Stimulated activated CD8-positive, alpha-beta memory T cell treated with anti-CD3 and anti-CD28 coated beads, Interleukin-12 subunit alpha, Interleukin-12 subunit beta, amount 100 ng/mL, for 24 hours (primary cell): ENCODE data around the gene CCT6B.
"Not testable (repeated sequence)": the region's sequence is repeated elsewhere in the genome, so short reads cannot be mapped to it uniquely, and the experiment has no call there.

Source experiments
- DNase-seq: peaks from one replicate; pipeline ENCODE4 v3.0.0-alpha.2; 2020; ENCODE audit errors: extremely low read depth

Gene CCT6B, protein sequence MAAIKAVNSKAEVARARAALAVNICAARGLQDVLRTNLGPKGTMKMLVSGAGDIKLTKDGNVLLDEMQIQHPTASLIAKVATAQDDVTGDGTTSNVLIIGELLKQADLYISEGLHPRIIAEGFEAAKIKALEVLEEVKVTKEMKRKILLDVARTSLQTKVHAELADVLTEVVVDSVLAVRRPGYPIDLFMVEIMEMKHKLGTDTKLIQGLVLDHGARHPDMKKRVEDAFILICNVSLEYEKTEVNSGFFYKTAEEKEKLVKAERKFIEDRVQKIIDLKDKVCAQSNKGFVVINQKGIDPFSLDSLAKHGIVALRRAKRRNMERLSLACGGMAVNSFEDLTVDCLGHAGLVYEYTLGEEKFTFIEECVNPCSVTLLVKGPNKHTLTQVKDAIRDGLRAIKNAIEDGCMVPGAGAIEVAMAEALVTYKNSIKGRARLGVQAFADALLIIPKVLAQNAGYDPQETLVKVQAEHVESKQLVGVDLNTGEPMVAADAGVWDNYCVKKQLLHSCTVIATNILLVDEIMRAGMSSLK

GRCh38 chr17:34961093-34961911 is at the start of gene CCT6B, which contains the start of gene ZNF830:
Gene CCT6B (minus strand): TSS chr17:34961460. CDS start chr17:34961393, 67 bp downstream.
Gene ZNF830 (plus strand): TSS chr17:34961540. CDS start chr17:34961567, 27 bp downstream.
- DNase-seq, result peak; percentile 78

DNA sequence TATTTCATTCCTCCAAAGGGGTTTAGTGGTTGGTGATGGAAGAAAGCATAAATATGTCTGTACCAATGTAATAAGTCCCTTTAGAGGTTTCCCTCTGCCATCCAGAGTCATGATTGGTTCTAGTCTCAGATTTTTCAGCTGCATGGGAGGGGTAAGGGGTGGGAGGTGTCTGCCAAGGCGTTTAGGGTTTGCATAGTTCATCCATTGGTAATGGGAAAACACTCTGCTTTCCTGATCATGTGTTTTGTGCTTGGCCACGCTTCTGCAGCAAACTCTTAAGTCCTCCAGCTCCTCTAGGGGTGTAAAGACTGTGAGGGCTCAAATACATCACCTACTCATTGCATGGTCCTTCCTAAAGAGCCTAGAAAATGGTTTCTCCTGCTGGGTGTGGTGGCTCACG is 48.8 kb upstream of the CCT6B start:
- DNase-seq, result no peak

DNA sequence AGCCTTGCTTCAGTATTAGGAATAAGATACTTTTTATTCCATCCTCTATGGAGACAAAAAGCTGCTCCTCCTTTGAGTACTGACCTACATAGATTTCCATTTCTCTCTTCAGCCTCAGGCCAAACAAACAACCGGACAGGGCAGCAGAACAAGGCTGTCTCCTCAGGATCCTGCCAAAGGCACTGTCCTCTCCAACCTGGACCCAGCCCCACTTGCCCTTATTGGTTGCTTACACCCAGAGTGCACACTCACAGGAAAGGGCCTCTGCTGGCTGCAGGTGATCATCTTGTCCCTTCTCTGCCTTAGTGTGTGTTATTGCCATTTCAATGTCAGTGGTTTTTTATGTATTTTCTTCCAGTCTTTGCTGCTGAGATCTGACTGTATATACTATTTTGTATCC is 45.7 kb upstream of the CCT6B start:
- no peak for DNase-seq

GRCh38 chr17:35006345-35006744 is 45.1 kb upstream of the CCT6B start:
- DNase-seq, result no peak

DNA sequence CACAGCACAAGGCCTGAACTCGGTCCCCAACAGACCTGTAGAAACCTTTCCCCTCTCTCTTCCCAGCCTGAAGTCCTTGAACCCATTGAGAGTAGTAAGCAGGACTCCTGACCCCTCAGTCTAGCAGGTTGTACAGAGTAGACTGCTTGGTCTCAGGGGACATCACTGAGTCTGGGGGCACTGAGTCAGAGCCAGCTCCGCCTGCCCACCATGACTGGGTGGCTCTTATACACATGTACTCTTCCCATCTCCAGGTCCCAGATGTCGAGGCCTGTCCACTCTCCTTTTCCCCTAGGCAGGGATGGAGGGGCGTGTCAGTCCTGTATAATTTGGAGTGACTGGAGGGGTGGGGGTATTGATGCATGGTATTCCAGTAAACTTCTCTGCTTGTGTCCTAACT is 42.5 kb upstream of the CCT6B start:
- no peak for DNase-seq

- DNase-seq, result no peak
Observed at GRCh38 chr17:35002876-35003551, 41.8 kb upstream of the CCT6B start.

DNA sequence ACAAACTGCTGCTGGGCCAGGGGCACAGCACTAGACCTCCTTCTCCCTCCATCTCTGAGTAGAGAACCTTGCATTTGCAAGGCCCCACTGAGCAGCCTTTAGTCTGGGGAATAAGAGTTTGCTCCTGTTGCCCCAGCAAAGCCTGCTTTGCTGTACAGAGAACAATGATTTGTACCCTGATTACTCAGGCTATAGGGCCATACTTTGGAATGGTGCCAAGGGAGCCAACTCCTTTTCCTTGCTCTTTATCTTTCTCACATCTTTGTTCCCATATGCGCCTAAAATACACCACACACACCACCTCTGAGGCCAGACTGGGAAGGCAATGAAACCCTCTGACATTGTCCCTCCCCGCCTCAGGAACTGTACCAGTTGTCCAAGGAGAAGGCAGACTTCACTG is 40.3 kb upstream of the CCT6B start:
- no peak for DNase-seq

- DNase-seq, result not testable (repeated sequence)
Observed at GRCh38 chr17:35000965-35001364, 39.7 kb upstream of the CCT6B start.

DNA sequence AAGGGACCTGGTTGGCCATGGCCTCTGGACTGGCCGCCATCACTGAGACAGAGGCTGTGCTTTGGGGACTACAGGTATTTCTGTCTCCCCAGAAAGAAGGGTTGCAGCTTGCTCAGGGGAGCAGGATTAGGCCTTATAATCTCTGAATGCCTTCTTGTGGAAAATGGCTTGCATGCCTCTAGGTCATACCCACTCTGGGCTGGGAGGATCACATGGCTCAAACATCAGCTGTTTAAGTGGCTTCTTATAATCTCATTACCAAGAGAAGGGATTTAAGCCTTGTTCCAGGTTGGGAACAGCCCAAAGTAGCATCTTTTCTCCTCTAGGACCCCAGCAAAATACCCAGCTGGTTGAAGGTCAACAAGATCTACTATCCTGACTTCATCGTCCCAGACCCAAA is 38.2 kb upstream of the CCT6B start:
- no peak for DNase-seq

DNA sequence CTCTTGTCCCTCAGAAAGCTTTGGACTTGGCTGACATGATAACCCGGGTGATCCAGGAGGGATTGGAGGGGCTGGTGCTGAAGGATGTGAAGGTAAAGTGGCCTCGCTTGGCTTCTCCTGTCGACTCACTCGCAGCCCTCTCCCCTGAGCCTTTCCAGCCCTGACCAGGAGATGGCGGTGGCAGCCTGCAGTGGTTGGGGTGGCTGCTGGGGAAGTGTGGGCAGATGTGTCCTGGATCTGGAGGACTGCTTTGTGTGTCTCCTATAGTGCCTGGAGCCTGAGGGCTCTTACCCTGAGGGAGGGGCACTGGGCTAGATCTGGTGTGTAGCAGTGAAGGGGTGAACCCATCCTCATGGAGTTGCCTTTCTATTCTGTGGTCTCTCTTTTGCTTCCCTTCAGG is 36.9 kb upstream of the CCT6B start:
- DNase-seq, result peak; percentile 32

DNA sequence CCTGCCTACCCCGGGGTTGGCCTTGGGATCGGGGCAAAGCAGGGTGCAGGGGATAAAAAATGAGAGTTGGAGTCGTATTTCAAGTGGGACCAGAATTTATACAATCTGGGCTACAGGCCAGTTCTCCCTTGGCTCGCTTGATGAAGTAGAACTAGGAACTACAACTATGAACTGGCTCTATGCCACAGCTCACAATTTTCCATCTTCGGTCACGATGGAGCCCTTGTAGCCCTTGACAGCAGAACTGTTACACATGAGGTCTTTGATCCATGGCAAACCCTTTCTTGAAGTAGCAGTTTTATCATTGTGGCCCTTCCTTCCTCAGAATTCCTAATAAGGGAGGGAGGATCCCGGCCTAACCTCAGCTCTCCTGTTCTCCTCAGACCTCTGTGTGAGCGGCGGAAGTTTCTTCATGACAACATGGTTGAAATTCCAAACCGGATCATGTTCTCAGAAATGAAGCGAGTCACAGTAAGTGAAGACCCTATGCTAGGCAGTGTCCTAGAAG is 36.1 kb upstream of the CCT6B start:
- DNase-seq, result no peak

GRCh38 chr17:34996422-34997285 is 35.4 kb upstream of the CCT6B start:
- no peak for DNase-seq

GRCh38 chr17:34993031-34993430 is 31.8 kb upstream of the CCT6B start:
- no peak for DNase-seq

- DNase-seq, result no peak
Observed at GRCh38 chr17:34991606-34992005, 30.3 kb upstream of the CCT6B start.

DNA sequence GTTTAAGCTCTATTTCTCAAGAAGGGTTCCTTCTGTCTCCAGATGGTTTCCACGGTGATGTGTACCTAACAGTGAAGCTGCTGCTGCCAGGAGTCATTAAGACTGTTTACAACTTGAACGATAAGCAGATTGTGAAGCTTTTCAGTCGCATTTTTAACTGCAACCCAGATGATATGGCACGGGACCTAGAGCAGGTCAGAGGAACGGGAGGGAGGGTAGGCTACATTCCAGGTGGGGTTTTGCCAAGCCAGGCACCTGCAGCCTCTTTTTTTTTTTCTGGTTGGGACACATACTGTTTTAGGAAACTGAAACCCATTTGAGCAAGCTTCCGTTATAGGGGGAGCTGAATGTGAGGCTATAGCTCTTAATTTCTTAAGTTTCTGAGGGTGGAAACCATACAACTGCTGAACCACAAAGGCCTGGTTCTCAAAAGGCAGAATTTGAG is 29.7 kb upstream of the CCT6B start:
- DNase-seq, result no peak

DNA sequence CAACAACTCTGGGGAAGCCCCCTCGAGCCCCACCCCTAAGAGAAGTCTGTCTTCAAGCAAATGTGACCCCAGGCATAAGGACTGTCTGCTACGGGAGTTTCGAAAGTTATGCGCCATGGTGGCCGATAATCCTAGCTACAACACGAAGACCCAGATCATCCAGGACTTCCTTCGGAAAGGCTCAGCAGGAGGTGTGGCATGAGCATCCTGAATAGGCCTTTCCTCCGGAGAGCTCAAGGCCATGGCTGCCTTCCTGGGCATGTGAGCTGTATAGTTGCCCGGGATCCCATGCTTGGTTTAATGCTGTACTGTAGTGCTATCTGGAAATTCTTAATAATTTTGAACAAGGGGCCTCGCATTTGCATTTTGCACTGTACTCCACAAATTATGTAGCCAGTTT is 28.2 kb upstream of the CCT6B start:
- no peak for DNase-seq

DNA sequence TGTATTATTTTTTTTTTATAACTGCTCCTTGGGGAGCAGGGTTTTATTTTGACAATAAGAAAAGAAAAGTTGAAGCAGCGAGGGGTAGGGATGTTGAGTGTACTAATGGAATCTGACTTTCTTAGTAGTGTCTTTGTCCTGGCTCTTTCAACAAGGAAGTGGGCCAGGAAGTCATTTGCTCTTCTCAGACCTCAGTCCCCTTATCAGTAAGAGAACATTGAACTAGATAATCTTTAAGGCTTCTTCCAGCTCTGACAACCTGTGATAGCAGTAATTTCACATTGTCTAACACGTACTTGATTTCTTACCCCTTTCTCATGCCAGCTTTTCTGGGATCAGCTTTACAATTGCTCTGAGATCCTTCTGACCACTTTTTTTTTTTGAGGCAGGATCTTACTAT is 27.4 kb upstream of the CCT6B start:
- DNase-seq, result no peak

GRCh38 chr17:34987232-34987631 is 26.0 kb upstream of the CCT6B start:
- no peak for DNase-seq

DNA sequence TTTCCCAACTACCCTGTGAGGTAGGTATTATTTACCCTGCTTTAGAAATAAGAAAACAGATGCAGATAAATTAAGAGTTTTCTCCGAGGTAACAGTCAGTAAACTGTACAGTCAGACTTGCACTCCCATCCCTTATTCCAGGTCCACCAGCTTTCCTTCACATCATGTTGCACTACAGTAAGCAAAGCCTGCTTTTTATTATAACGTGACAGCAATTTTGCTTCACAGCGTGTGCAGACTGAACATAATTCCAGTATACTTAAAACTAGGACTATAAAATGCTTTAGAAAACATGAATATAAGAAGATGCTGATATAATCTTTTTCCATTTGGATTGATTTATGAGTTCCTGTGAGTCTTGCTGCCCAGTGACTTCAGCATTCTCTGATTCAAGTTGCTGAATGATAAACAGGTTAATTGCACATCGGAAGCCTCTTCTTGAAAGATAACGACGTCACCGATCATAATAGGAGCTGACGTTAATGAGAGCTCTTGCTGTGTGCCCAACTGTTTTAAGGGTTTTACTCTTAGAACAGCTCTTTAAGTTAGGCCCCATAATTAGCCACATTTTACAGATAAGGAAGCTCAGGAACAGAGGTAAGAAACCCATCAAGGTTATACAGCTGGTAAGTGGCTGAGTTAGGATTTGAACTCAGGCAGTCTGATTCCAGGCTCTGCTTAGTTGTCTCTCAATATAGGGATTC is 20.4 kb upstream of the CCT6B start:
- DNase-seq, result no peak
